RWPE1 (cell line): ENCODE measurements around the gene ZFYVE9.
"Not testable (repeated sequence)": the region's sequence is repeated elsewhere in the genome, so short reads cannot be mapped to it uniquely, and the experiment has no call there.

Experiments used
- CTCF ChIA-PET: fragments of 350-600 bp; sonication (Branson Sonifier 250); formaldehyde crosslinking; extraction: SDS; loops from one replicate; lab custom pipeline; 2021; lab: Yijun Ruan, JAX
- POLR2A ChIA-PET: fragments of 400-600 bp; formaldehyde crosslinking; extraction: SDS; loops from one replicate; lab custom pipeline; 2020; ENCODE audit warnings: antibody characterized with exemption; ENCODE audit not compliant: low non-redundant PET; lab: Yijun Ruan, JAX
- DNase-seq: peaks from one replicate; pipeline ENCODE4 v3.0.0; 2012; ENCODE audit warnings: low spot score
- H3K27ac ChIP-seq: fragments of 450-650 bp; 2 replicates; pipeline ENCODE4 v1.5.1; 2017
- TF ChIP-seq, protein P1 (sequence below): fragments of 450-650 bp; conservative IDR thresholded peaks from 2 replicates; pipeline ENCODE4 v1.5.1; 2017; ENCODE audit warnings: low read depth, mild to moderate bottlenecking

The ZFYVE9 gene

DNA sequence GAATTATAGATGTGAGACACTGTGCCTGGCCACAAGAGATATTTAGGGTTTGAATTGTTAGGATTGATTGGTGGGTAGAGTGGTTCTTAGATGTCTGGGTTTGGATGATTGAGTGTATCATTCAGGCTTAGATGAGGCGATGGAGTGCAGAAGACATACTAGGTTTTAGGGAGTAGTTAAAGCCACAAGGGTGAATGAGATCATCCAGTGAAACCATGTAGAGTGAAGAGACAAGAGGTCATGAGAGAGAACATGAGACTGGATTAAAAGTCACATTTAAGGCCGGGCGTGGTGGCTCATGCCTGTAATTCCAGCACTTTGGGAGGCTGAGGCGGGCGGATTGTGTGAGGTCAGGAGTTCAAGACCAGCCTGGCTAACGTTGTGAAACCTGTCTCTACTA, 37.2 kb downstream of the ZFYVE9 start:
- no peak for DNase-seq
- H3K27ac ChIP-seq, result no peak overlapping the region
- TF ChIP-seq, protein P1, sequence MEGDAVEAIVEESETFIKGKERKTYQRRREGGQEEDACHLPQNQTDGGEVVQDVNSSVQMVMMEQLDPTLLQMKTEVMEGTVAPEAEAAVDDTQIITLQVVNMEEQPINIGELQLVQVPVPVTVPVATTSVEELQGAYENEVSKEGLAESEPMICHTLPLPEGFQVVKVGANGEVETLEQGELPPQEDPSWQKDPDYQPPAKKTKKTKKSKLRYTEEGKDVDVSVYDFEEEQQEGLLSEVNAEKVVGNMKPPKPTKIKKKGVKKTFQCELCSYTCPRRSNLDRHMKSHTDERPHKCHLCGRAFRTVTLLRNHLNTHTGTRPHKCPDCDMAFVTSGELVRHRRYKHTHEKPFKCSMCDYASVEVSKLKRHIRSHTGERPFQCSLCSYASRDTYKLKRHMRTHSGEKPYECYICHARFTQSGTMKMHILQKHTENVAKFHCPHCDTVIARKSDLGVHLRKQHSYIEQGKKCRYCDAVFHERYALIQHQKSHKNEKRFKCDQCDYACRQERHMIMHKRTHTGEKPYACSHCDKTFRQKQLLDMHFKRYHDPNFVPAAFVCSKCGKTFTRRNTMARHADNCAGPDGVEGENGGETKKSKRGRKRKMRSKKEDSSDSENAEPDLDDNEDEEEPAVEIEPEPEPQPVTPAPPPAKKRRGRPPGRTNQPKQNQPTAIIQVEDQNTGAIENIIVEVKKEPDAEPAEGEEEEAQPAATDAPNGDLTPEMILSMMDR, result no peak
- POLR2A ChIA-PET, result no interaction called here
- CTCF ChIA-PET, result interaction anchor here (0.7 kb wide), 1 partner anchor 802 kb away, joined by 5 read pairs; no protein-coding TSS in a partner anchor

DNA sequence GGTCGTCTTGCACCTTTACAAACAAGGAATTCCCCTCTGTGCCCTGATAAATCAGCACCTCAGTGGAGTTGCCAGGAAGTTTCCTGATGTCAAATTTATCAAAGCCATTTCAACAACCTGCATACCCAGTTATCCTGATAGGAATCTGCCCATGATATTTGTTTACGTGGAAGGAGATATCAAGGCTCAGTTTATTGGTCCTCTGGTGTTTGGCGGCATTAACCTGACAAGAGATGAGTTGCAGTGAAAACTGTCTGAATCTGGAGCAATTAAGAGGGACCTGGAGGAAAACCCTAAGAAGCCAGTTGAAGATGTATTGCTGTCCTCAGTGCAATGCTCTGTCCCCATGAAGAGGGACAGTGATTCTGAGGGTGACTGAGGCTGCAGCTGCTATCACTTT, 38.3 kb downstream of the ZFYVE9 start:
- ChIA-PET POLR2A (no interaction called here), CTCF (no interaction called here)
- no peak overlapping the region for H3K27ac ChIP-seq
- TF ChIP-seq, protein P1, result no peak
- DNase-seq, result no peak

DNA sequence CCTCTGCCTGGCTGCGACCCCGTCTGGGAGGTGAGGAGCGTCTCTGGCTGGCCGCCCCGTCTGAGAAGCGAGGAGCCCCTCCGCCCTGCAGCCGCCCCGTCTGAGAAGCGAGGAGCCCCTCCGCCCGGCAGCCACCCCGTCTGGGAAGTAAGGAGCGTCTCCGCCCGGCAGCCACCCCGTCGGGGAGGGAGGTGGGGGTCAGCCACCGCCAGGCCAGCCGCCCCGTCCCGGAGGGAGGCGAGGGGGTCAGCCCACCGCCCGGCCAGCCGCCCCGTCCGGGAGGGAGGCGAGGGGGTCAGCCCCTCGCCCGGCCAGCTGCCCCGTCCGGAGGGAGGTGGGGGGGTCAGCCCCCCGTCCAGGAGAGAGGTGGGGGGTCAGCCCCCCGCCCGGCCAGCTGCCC, 39.9 kb downstream of the ZFYVE9 start:
- POLR2A ChIA-PET, CTCF ChIA-PET, H3K27ac ChIP-seq, DNase-seq: not testable (repeated sequence)

DNA sequence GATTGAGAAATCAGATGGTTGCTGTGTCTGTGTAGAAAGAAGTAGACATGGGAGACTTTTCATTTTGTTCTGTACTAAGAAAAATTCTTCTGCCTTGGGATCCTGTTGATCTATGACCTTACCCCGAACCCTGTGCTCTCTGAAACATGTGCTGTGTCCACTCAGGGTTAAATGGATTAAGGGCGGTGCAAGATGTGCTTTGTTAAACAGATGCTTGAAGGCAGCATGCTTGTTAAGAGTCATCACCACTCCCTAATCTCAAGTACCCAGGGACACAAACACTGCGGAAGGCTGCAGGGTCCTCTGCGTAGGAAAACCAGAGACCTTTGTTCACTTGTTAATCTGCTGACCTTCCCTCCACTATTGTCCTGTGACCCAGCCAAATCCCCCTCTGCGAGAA, 40.4 kb downstream of the ZFYVE9 start:
- CTCF ChIA-PET, result interaction anchor here (0.6 kb wide), 1 partner anchor 375 kb away, joined by 3 read pairs; no protein-coding TSS in a partner anchor
- DNase-seq, POLR2A ChIA-PET, H3K27ac ChIP-seq: not testable (repeated sequence)

DNA sequence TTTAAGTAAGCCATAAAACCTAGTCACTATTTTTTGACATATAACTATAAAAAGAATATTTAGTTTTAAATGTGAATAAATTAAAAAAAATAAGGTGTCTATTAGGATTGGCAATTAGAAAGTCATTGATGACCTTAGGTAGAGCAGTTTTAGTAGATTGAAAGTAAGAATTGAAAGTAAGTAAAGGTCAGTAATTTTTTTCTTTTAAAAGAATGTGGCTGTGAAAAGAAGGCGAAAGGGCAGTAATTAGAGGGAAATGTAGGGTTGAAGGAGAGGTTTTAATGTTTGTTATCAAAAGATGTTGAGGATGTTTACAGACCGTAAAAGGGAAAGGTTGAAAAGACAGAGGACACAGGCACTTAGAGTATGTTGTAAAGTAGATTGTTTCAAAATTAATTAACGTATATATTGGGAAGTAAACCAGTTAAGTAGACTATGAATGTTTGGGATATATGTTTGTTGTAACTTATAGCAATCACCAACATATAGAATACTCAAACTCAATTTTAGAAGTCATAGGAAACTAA, 41.0 kb downstream of the ZFYVE9 start:
- TF ChIP-seq, protein P1, result no peak
- DNase-seq, result no peak
- ChIA-PET POLR2A (interaction anchor here (0.6 kb wide), 1 partner anchor 25 kb away, joined by 3 read pairs; no protein-coding TSS in a partner anchor), CTCF (interaction anchor here (0.6 kb wide), 2 partner anchors 374 to 513 kb away, joined by 3 read pairs; no protein-coding TSS in a partner anchor)
- H3K27ac ChIP-seq, result no peak overlapping the region

DNA sequence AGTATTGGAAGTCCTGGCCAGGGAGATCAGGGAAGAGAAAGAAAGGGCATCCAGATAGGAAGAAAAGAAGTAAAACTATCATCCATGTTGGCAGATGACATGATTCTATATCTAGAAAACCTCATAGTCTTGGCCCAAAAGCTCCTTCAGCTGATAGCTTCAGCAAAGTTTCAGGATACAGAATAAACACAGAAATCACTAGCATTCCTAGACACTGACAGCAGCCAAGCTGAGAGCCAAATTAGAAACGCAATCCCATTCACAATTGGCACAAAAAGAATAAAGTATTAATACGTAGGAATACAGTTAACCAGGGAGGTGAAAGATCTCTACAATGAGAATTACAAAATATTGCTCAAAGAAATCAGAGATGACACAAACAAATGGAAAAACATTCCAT, 44.6 kb downstream of the ZFYVE9 start:
- CTCF ChIA-PET, result interaction anchor here (0.5 kb wide), 1 partner anchor 116 kb away, joined by 3 read pairs; no protein-coding TSS in a partner anchor
- DNase-seq, result no peak
- POLR2A ChIA-PET, result no interaction called here
- no peak overlapping the region for H3K27ac ChIP-seq
- TF ChIP-seq, protein P1, result no peak

DNA sequence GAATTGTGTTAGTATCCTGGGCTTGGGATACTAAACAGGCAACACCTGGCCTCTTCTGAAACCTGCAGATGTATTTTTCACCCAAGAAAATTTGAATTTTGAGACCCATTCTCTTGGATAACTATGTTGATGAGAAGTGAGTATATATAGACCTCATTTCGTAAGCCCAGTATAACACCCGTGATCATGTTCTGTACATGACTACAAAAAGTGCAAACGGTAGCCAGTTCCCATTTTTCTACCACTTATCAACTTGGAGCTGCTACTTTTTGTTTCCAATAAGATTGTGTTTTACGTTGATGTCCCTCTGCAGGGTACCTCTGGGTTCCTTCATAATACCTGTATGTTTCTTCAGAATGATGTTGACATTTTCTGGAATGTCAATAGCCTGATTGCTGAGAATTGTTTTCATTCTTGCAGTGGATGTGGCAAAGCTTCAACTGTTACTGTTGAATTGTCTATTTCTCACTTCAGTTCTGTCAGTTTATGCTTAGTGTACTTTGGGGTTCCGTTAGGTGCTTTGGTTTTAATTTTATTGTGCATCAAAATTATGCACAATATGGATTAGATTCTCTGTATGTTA, 48.1 kb downstream of the ZFYVE9 start:
- no peak for DNase-seq
- TF ChIP-seq, protein P1, result no peak
- ChIA-PET CTCF (no interaction called here), POLR2A (no interaction called here)
- H3K27ac ChIP-seq, result no peak overlapping the region
